ENCODE results near the gene PLXNA2. TPM values are rescaled to one million over a fixed set of nuclear protein-coding genes. Genes with fewer than 3 reads are reported as not detected.

The PLXNA2 gene
- total and polyA plus RNA-seq, 2 of the 8 experiments (the other 6 are each of a cell fraction or from before 2014, with no cell fraction given) = 0.33 to 1.5 TPM

- H3K27me3 ChIP-seq (replicated peaks in 1 of 4; ENCODE audit: control insufficient read depth in 3 of 4, extremely low read depth in 1 of 4, insufficient read depth in 3 of 4, low read length in 3 of 4) = no peaks in the 10 kb centered on the region
- H4K5ac ChIP-seq (ENCODE audit: insufficient read length, low read depth, low read length) = no peak overlapping the region
- no peak overlapping the region for H3K4me2 ChIP-seq (ENCODE audit: insufficient read depth in 1 of 2, low read depth in 2 of 2, low read length in 2 of 2)
- H2AK5ac ChIP-seq (ENCODE audit: low read depth, low read length) = no peak overlapping the region
- H3K9me3 ChIP-seq (ENCODE audit: insufficient read depth in 2 of 2, low read depth in 1 of 2, low read length in 1 of 2) = no peaks in the 10 kb centered on the region
- H3K4me3 ChIP-seq (ENCODE audit: extremely low read depth in 1 of 4, insufficient read depth in 2 of 4, low read depth in 3 of 4, low read length in 4 of 4) = no peak overlapping the region
- no peaks in the 10 kb centered on the region for H3K23me2 ChIP-seq (ENCODE audit: low read depth, low read length)
- H3K4me1 ChIP-seq (replicated peaks in 1 of 4; ENCODE audit: control insufficient read depth in 3 of 4, insufficient read depth in 4 of 4, low read length in 3 of 4) = no peaks in the 10 kb centered on the region
- no peak overlapping the region for H2BK12ac ChIP-seq (ENCODE audit: low read depth, low read length)
- no peak overlapping the region for H3K18ac ChIP-seq (ENCODE audit: extremely low read depth, low read length)
- no peak overlapping the region for H2BK120ac ChIP-seq (replicated peaks; ENCODE audit: low read depth, low read length)
- H3K14ac ChIP-seq (ENCODE audit: insufficient read length) = no peak overlapping the region
- no peak overlapping the region for H4K8ac ChIP-seq (ENCODE audit: extremely low read depth, insufficient read depth, low read length)
- H2BK20ac ChIP-seq (ENCODE audit: low read length) = no peak overlapping the region
- no peak for DNase-seq (ENCODE audit: low read depth in 1 of 2, low spot score in 2 of 2)
- no peak overlapping the region for H3K56ac ChIP-seq (replicated peaks; ENCODE audit: insufficient read length, low read depth, low read length)
- H3K79me2 ChIP-seq (ENCODE audit: control insufficient read depth in 1 of 2, insufficient read depth in 2 of 2, low read length in 2 of 2) = no peaks in the 10 kb centered on the region
- TF ChIP-seq RFX5 (IDR thresholded peaks at IDR 0.05; ENCODE audit: borderline replicate concordance, low read depth, low read length) = no peak
- TF ChIP-seq CBX8 (IDR thresholded peaks at IDR 0.05; ENCODE audit: borderline replicate concordance, low read depth, low read length) = no peak
- TF ChIP-seq GTF2F1 (IDR thresholded peaks at IDR 0.05; ENCODE audit: borderline replicate concordance, low read depth, low read length) = no peak
- no peak for TF ChIP-seq EZH2 (IDR thresholded peaks at IDR 0.05; ENCODE audit: low read depth, low read length, severe bottlenecking)
- no peak for TF ChIP-seq ZNF274 (IDR thresholded peaks at IDR 0.05; ENCODE audit: borderline replicate concordance, extremely low read depth, low read length)
- no peak for TF ChIP-seq GABPA (IDR thresholded peaks at IDR 0.05; ENCODE audit: borderline replicate concordance, insufficient read depth, low read length)
- CTCF ChIA-PET (ENCODE audit: partially characterized antibody) = interaction anchor here (0.8 to 6.0 kb wide), 11 partner anchors 9 to 160 kb away, joined by 3 to 39 read pairs (median 3); no protein-coding TSS in a partner anchor
- no peak overlapping the region for H2BK15ac ChIP-seq (ENCODE audit: low read length)
- no peak overlapping the region for H3K4ac ChIP-seq (replicated peaks; ENCODE audit: insufficient read length, low read depth, low read length)
- POLR2A ChIA-PET (ENCODE audit: partially characterized antibody) = no interaction called here
- H4K20me1 ChIP-seq (replicated peaks in 1 of 2; ENCODE audit: control insufficient read depth in 1 of 2, insufficient read depth in 2 of 2, low read length in 2 of 2) = no peaks in the 10 kb centered on the region
- peak overlapping the region; percentile 44; the same call in 1 of the 2 replicates for H2AFZ ChIP-seq (ENCODE audit: low read length)
- H3K36me3 ChIP-seq (ENCODE audit: control insufficient read depth in 2 of 4, insufficient read depth in 4 of 4, low read length in 3 of 4) = no peaks in the 10 kb centered on the region
- H3K9ac ChIP-seq (replicated peaks in 1 of 4; ENCODE audit: extremely low read depth in 1 of 4, low read depth in 3 of 4, low read length in 3 of 4) = no peak overlapping the region
- no peak overlapping the region for H4K91ac ChIP-seq (replicated peaks; ENCODE audit: insufficient read length, low read length)
- no peak for FAIRE-seq
- H3K79me1 ChIP-seq (ENCODE audit: low read depth, low read length) = no peaks in the 10 kb centered on the region
- no peak overlapping the region for H3K23ac ChIP-seq (ENCODE audit: insufficient read length)
- H2BK5ac ChIP-seq (ENCODE audit: low read depth, low read length) = no peak overlapping the region
- H3K27ac ChIP-seq (ENCODE audit: low read depth, low read length) = no peak overlapping the region
- WGBS, 2 experiments (ENCODE audit: extremely low coverage in 1 of 2, insufficient coverage in 1 of 2, insufficient read length in 1 of 2, insufficient replicate concordance in 2 of 2, low coverage in 1 of 2, low lambda C conversion rate in 2 of 2, missing lambda C conversion rate in 1 of 2) = 85% methylated on average over 5 of the region's 5 CpGs; no CpG with 5 or more reads in 1 of the 2 experiments
Measured at GRCh38 chr1:207972337-207972736, 271.8 kb downstream of the PLXNA2 start.
